ENCODE results near the gene MRPS18B. TPM values are rescaled to one million over a fixed set of nuclear protein-coding genes. Genes with fewer than 3 reads are reported as not detected.

Gene MRPS18B
- polyA plus RNA-seq (2012; rRNA removed) = 45.2 and 51.1 TPM in 2 replicates
- 40.9 and 47.8 TPM in 2 replicates for polyA plus RNA-seq (2012; cell fraction: cytosol; rRNA removed)
- polyA plus RNA-seq (2012; cell fraction: nucleus; rRNA removed) = 14.5 and 18.0 TPM in 2 replicates

GRCh38 chr6:30617565-30618269 lies at the start of gene MRPS18B:
Gene MRPS18B, plus strand, starts transcription at chr6:30617840. Its CDS starts 26 bp downstream, at chr6:30617866.
- Histone ChIP-seq H3K9ac (peak within 1 kb of the TSS; percentile 99), H3K4me2 (peak within 1 kb of the TSS; percentile 87), H4K20me1 (ENCODE audit: insufficient read depth) (peaks cover 13% of the 10 kb centered on the region), H3F3A (replicated peaks; ENCODE audit: insufficient read depth) (peaks cover 47% of the 10 kb centered on the region), H3K79me2 (ENCODE audit: insufficient read depth) (peaks cover 72% of the 10 kb centered on the region), H3K9me3 (no peaks in the 10 kb centered on the region), H3K27me3 (ENCODE audit: insufficient read depth) (no peaks in the 10 kb centered on the region), H3K9me2 (no peaks in the 10 kb centered on the region), H3K36me3 (replicated peaks in 1 of 2; ENCODE audit: control insufficient read depth in 1 of 2, insufficient read depth in 2 of 2, low read length in 1 of 2) (peaks cover 33 to 47% of the 10 kb centered on the region in 2 experiments), H3K27ac (ENCODE audit: low read depth in 2 of 2, low read length in 1 of 2) (peak within 1 kb of the TSS; percentile 96 to 98), H3K4me1 (ENCODE audit: control insufficient read depth in 1 of 2, insufficient read depth in 2 of 2, low read depth in 1 of 2, low read length in 1 of 2) (peaks cover 19 to 28% of the 10 kb centered on the region in 2 experiments), H3K4me3 (ENCODE audit: low read depth in 2 of 2, low read length in 1 of 2) (peak within 1 kb of the TSS; percentile 78 to 94), H2AFZ (ENCODE audit: low read depth) (peak within 1 kb of the TSS; percentile 50)
- POLR2A ChIA-PET = interaction anchor here (0.6 to 2.1 kb wide), 9 partner anchors 8 to 1086 kb away, joined by 3 to 14 read pairs (median 4); partner anchors contain the start of genes ABCF1 and ATAT1
- DNase-seq = peak; percentile 82
- WGBS (ENCODE audit: low lambda C conversion rate) = under 1% methylated on average over 33 of the region's 34 CpGs
- CTCF ChIA-PET = interaction anchor here (1.0 to 2.6 kb wide), 3 partner anchors 55 to 105 kb away, joined by 5 to 8 read pairs (median 6); partner anchors contain the start of gene DHX16
- TF ChIP-seq, protein P1, sequence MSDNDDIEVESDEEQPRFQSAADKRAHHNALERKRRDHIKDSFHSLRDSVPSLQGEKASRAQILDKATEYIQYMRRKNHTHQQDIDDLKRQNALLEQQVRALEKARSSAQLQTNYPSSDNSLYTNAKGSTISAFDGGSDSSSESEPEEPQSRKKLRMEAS (IDR thresholded peaks at IDR 0.05; ENCODE audit: low read depth) = peak; percentile 96
- TF ChIP-seq ELF1 (IDR thresholded peaks at IDR 0.05) = peak; percentile 61; the same call in 1 of the 2 replicates
- TF ChIP-seq RCOR1 (IDR thresholded peaks at IDR 0.05; ENCODE audit: low read length) = peak; percentile 51; the same call in 1 of the 2 replicates
- no peak for TF ChIP-seq RXRA (IDR thresholded peaks at IDR 0.05; ENCODE audit: borderline replicate concordance, low read depth)
- TF ChIP-seq YY1 (IDR thresholded peaks at IDR 0.05; ENCODE audit: low read depth) = peak; percentile 95
- TF ChIP-seq, protein P2, sequence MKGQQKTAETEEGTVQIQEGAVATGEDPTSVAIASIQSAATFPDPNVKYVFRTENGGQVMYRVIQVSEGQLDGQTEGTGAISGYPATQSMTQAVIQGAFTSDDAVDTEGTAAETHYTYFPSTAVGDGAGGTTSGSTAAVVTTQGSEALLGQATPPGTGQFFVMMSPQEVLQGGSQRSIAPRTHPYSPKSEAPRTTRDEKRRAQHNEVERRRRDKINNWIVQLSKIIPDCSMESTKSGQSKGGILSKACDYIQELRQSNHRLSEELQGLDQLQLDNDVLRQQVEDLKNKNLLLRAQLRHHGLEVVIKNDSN (IDR thresholded peaks at IDR 0.05; ENCODE audit: borderline replicate concordance, low read depth) = no peak
- no peak for TF ChIP-seq CHD2 (IDR thresholded peaks at IDR 0.05; ENCODE audit: low read length, partially characterized antibody)
- no peak for TF ChIP-seq RAD21 (IDR thresholded peaks at IDR 0.05; ENCODE audit: low read length)
- TF ChIP-seq MEF2A (IDR thresholded peaks at IDR 0.05; ENCODE audit: borderline replicate concordance, low read depth) = no peak
- no peak for TF ChIP-seq SMC3 (IDR thresholded peaks at IDR 0.05; ENCODE audit: low read depth, low read length)
- TF ChIP-seq, protein P3, sequence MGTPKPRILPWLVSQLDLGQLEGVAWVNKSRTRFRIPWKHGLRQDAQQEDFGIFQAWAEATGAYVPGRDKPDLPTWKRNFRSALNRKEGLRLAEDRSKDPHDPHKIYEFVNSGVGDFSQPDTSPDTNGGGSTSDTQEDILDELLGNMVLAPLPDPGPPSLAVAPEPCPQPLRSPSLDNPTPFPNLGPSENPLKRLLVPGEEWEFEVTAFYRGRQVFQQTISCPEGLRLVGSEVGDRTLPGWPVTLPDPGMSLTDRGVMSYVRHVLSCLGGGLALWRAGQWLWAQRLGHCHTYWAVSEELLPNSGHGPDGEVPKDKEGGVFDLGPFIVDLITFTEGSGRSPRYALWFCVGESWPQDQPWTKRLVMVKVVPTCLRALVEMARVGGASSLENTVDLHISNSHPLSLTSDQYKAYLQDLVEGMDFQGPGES (IDR thresholded peaks at IDR 0.05; ENCODE audit: low read depth, low read length) = no peak
- no peak for TF ChIP-seq PBX3 (IDR thresholded peaks at IDR 0.05)
- TF ChIP-seq, protein P4, sequence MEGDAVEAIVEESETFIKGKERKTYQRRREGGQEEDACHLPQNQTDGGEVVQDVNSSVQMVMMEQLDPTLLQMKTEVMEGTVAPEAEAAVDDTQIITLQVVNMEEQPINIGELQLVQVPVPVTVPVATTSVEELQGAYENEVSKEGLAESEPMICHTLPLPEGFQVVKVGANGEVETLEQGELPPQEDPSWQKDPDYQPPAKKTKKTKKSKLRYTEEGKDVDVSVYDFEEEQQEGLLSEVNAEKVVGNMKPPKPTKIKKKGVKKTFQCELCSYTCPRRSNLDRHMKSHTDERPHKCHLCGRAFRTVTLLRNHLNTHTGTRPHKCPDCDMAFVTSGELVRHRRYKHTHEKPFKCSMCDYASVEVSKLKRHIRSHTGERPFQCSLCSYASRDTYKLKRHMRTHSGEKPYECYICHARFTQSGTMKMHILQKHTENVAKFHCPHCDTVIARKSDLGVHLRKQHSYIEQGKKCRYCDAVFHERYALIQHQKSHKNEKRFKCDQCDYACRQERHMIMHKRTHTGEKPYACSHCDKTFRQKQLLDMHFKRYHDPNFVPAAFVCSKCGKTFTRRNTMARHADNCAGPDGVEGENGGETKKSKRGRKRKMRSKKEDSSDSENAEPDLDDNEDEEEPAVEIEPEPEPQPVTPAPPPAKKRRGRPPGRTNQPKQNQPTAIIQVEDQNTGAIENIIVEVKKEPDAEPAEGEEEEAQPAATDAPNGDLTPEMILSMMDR (IDR thresholded peaks at IDR 0.05) = no peak
- TF ChIP-seq FOXM1 (IDR thresholded peaks at IDR 0.05; ENCODE audit: low read depth) = no peak
- TF ChIP-seq, protein P5, sequence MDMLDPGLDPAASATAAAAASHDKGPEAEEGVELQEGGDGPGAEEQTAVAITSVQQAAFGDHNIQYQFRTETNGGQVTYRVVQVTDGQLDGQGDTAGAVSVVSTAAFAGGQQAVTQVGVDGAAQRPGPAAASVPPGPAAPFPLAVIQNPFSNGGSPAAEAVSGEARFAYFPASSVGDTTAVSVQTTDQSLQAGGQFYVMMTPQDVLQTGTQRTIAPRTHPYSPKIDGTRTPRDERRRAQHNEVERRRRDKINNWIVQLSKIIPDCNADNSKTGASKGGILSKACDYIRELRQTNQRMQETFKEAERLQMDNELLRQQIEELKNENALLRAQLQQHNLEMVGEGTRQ (IDR thresholded peaks at IDR 0.05; ENCODE audit: borderline replicate concordance, low read depth, low read length) = no peak
- no peak for TF ChIP-seq EZH2phosphoT487 (IDR thresholded peaks at IDR 0.05; ENCODE audit: borderline replicate concordance, low read depth)
- TF ChIP-seq TEAD4 (IDR thresholded peaks at IDR 0.05; ENCODE audit: borderline replicate concordance, insufficient read depth) = no peak
- no peak for TF ChIP-seq FOSL2 (IDR thresholded peaks at IDR 0.05; ENCODE audit: borderline replicate concordance, low read depth)
- peak; percentile 73 for TF ChIP-seq NRF1 (IDR thresholded peaks at IDR 0.05; ENCODE audit: low read depth, low read length)
- TF ChIP-seq NFIC (IDR thresholded peaks at IDR 0.05; ENCODE audit: borderline replicate concordance) = no peak
- TF ChIP-seq SIN3A (IDR thresholded peaks at IDR 0.05; ENCODE audit: borderline replicate concordance, low read depth, low read length) = peak; percentile 85; the same call in 1 of the 2 replicates
- no peak for TF ChIP-seq RFX5 (IDR thresholded peaks at IDR 0.05; ENCODE audit: low read length)
- TF ChIP-seq GATA2 (CRISPR knock-in tag; IDR thresholded peaks at IDR 0.05) = no peak
- TF ChIP-seq GABPA (IDR thresholded peaks at IDR 0.05; ENCODE audit: low read depth) = peak; percentile 72
- no peak for TF ChIP-seq TCF12 (IDR thresholded peaks at IDR 0.05)
- TF ChIP-seq TAF1 (IDR thresholded peaks at IDR 0.05; ENCODE audit: borderline replicate concordance, low read depth, low read length) = peak; percentile 92

All from SK-N-SH (cell line).